Activated CD8-positive, alpha-beta memory T cell treated with anti-CD3 and anti-CD28 coated beads for 24 hours (primary cell): Measurements from ENCODE around the gene TEKT1.
A peak's percentile ranks its signal among the peaks of the same experiment; 100 is the strongest.
"Not testable (repeated sequence)": the region's sequence is repeated elsewhere in the genome, so short reads cannot be mapped to it uniquely, and the experiment has no call there.

Experiments
- DNase-seq: peaks from one replicate; pipeline ENCODE4 v3.0.0-alpha.2; 2020

Gene TEKT1

DNA sequence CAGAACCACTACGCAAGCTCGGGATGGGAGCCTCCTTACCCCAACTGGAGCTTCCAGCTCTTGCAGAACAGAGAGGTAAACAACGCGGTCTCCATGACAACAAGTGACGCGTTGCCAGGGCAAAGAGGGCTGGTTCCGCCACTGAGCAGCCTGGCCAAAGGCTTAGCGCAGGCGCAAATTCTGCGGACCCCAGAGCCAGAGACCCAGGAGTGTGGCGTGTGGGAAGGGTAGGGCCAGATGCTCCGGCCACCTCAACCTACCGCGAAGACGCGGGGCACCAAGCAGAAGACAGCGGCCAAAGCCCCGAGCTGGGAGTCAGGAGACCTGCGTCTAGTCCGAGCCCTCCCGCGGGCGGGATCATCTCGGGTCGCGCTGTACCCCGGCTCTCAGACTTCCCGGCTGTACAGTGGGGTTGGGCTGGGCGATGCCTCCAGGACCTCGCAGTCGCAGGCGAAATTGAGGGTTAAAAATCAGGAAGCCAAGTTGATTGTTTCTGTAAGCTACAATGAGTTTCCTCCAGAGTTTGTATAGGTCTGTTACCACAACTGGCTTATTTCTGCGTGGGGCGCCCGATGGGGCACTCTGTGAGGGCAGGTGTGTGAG, at the start of gene TEKT1:
TSS of gene TEKT1 (minus strand) at position 69 of the 603 bp plus-strand sequence. CDS start 1,353 bp downstream, outside the sequence.
- peak; percentile 77 for DNase-seq

DNA sequence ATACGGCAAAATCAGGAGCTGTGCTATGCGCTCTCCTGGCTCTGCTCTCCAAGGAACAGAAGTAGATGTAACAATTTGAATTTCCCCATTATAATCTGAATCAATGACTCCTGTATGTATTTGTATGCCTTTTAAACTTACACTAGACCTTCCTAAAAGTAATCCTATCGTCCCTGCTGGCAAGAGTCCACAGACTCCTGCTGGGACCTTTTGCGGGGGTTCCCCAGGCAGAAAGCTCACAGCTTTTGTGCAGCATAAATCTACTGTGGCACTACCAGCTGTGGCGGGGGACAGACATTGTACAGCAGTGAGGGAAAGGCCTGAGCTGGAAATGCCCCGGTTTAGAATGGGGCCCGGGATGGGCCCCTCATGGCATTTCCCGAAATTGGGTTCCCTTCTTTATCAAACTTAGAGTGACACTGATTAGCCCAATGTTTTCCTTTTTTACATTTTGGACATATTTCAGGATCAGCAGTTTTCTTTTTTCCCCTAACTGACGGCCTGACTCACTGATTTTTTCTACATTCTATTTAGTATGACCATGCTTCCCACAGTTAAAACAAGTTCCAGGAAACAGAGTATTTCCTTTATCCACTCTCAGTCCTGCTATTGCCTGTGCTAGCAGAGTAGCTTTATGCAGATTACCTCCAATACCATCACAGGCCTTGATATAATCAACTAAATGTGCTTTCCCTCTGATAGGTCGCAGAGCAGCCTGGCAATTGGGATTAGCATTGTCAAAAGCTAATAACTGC, 47.9 kb upstream of the TEKT1 start:
- DNase-seq, result not testable (repeated sequence)

DNA sequence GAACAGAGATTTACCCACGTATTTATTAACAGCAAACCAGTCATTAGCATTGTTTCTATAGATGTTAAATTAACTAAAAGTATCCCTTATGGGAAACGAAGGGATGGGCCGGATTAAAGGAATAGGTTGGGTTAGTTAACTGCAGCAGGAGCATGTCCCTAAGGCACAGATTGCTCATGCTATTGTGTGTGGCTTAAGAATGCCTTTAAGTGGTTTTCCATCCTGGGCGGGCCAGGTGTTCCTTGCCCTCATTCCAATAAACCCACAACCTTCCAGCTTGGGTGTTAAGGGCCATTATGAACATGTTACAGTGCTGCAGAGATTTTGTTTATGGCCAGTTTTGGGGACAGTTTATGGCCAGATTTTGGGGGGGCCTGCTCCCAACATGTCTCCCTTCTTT, 43.7 kb upstream of the TEKT1 start:
- DNase-seq, result not testable (repeated sequence)

DNA sequence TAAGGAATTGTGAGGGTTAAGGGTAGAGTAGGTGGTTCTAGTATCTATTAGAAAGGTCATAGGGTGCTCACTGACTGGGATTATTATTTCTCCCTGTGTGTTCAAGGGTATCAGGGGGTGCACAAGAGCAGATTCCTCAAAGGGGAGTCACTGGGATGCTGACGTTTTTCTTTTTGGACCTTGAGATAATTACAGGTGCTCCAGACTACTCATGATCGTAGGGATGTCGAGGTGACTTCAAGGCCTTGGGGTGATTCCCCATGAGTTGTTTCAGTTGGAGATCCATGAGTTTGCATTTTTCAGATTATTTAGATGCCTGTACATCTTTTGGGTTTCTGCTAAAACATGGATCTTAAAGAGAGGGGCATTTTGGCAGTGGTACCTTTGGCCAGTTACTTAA, 41.4 kb upstream of the TEKT1 start:
- no peak for DNase-seq

DNA sequence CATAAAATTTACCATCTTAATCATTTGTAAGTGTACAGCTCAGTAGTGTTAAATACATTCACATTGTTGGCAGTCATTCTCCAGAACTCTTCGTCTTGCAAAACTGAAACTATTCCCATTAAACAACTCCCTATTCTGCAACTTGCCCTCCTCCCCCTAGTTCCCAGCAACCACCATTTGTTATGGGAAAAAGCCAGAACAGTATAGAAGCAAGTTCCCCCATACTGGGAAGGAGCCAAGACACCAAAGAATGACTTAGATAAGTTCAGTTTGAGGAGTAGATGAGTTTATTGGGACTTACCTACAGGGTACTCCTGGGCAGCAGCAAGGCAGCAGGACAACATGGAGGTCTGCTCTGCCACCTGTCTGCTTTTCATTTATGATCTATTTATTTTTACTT, 39.3 kb upstream of the TEKT1 start:
- no peak for DNase-seq

DNA sequence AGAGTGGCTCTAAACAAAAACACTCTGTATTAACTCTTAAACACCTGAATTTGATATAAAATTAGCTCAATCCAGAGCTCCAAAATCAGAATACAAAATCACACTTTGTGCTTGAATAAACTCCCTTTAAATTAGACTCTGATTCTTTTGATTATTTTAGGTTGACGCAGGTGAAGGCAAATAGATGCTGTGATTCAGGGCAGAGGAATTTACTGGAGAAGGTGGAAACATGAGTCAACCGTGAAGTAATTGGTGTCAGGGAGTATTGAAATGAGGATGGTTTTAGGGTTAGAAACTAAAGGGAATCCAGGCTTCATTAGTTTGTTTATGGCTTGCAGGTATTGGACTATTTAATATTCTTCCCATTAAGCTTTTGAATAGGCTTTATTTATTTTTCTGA, 37.1 kb upstream of the TEKT1 start:
- DNase-seq, result no peak

DNA sequence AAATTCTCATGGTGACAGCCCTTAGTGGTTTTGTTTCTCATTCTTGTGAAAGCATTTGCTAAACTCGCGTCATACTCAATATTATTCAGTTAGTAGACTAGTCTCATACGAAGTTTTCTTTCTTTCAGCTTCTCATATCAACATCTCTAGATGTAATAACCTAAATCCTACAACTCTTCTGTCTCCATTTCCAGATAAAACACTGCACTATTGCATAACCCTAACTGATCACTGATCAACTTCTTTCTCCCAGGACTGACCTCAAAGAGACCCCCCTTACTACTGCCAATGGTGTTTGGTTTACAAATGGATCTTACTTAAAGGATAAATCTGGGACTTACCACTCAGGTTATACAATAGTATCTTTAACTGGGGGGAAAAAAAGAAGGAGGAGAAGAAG, 36.3 kb upstream of the TEKT1 start:
- no peak for DNase-seq

DNA sequence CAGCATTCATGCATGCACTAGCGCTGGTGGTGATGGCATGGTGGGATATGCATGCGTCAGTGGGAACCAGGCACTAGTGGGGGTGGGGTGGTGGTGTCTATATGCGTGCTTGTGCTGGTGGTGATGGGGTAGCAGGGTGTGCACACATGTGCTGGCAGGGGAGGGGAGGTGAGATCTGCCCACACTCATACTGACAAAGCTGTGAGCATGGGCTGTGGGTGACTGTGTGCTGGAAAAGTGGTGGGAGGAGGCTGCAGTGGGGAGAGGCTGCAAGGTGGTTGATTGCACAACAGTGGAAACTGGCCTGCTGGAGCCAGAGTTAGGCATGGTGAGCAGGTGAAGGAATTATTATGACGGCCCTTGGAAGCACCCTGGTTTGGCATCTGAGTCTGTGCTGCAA, 31.3 kb upstream of the TEKT1 start:
- no peak for DNase-seq

DNA sequence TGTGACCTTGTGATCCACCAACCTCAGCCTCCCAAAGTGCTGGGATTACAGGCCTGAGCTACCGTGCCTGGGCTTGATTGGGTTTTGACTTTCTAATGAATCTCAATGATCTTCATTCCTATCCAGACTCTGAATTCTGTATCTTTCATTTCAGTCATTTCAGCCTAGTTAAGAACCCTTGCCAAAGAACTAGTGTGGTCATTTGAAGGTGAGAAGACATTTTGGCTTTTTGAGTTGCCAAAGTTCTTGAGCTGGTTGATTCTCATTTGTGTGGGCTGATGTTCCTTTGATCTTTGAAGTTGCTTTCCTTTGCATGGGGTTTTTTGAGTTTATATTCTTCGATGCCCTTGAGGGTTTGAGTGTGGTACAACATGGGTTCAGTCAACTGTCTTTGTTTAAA, 30.6 kb upstream of the TEKT1 start:
- DNase-seq, result no peak

DNA sequence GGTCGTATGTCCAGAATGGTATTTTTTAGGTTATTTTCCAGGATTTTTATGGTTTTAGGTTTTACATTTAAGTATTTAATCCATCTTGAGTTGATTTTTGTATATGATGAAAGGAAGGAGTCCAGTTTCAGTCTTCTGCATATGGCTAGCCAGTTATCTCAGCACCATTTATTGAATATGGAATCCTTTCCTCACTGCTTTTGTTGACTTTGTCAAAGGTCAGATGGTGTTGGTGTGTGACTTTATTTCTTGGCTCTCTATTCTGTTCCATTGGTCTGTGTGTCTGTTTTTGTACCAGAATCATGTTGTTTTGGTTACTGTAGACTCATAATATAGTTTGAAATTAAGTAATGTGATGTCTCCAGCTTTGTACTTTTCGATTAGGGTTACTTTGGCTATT, 26.4 kb upstream of the TEKT1 start:
- no peak for DNase-seq

DNA sequence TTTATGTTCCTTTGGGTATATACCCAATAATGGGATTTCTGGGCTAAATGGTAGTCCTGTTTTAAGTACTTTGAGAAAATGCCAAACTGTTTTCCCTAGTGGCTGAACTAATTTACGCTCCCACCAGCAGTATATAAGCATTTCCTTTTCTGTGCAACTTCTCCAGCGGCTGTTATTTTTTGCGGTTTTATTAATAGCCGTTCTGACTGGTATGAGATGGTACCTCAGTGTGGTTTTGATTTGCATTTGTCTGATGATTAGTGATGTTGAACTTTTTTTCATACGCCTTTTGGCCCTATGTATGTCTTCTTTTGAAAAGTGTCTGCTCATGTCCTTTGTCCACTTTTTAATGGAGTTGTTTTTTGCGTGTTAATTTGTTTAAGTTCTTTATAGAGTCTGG, 25.8 kb upstream of the TEKT1 start:
- DNase-seq, result no peak

DNA sequence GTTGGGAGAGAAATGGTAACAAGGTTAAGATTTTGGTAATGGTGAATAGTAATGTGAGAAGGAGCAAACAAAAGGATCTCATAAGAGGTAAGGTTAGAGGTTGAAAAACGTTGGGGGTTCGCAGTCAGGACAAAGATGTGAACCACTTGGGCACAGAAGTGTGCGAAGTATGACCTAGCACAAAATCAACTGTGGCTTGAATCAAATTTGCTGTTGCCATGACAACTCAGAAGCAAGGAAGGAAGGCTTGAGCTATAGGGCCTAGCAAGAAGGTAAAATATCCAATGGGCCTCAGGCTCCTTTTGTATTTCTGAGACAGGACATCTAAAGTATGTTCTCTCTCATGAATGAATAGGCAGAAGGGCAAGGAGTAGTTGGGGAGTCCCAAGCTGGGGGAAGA, 24.5 kb upstream of the TEKT1 start:
- DNase-seq, result no peak

DNA sequence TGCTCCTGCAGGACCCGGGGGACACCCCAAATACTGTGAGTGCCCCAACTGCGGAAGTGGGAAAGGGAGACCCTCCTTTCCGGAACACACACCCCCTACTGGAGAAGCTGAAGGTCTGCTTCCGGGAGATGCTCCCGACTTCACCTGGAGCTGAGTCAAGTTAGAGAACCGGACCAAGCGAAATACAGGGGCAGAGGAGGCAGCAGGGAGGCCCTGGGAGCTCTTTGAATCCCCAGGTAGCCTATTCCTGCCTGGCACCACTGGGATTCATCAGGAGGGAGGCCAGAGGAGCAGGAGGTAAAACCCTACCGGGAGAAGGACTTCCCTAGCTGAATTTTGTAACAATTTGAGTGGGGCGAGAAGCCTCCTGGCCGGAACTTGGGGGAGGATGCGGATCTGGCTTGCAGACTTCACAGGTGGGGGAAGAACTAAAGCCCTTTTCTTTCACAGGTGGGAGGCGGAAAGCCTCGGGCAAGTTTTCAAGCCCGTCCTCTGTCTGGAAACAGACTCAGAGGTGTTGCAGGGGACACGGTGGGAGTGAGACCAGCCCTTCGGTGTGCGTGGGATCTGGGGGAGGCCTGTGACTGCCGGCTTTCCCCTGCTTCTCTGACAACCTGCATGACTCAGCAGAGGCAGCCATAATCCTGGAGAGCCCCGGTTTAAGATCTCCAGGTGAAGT, 22.4 kb upstream of the TEKT1 start:
- peak; percentile 67 for DNase-seq

DNA sequence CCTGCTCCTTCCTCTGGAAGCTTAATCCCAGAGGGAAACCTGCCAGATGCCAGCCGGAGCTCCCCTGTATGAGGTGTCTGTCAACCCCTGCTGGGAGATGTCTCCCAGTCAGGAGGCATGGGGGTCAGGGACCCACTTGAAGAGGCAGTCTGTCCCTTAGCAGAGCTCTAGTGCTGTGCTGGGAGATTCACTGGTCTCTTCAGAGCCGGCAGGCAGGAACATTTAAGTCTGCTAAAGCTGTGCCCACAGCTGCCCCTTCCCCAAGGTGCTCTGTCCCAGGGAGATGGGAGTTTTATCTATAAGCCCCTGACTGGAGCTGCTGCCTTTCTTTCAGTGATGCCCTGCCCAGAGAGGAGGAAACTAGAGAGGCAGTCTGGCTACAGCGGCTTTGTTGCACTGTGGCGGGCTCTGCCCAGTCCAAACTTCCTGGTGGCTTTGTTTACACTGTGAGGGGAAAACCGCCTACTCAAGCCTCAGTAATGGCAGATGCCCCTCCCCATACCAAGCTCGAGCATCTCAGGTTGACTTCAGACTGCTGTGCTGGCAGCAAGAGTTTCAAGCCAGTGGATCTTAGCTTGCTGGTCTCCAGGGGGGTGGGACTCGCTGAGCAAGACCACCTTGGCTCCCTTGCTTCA, 17.1 kb upstream of the TEKT1 start:
- DNase-seq, result not testable (repeated sequence)

DNA sequence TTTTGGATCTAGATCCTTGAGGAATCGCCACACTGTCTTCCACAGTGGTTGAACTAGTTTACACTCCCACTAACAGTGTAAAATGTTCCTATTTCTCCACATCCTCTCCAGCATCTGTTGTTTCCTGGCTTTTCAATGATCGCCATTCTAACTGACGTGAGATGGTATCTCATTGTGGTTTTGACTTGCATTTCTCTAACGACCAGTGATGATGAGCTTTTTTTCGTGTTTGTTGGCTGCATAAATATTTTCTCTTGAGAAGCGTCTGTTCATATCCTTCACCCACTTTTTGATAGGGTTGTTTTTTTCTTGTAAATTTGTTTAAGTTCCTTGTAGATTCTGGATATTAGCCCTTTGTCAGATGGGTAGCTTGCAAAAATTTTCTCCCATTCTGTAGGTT, 14.6 kb upstream of the TEKT1 start:
- DNase-seq, result not testable (repeated sequence)

DNA sequence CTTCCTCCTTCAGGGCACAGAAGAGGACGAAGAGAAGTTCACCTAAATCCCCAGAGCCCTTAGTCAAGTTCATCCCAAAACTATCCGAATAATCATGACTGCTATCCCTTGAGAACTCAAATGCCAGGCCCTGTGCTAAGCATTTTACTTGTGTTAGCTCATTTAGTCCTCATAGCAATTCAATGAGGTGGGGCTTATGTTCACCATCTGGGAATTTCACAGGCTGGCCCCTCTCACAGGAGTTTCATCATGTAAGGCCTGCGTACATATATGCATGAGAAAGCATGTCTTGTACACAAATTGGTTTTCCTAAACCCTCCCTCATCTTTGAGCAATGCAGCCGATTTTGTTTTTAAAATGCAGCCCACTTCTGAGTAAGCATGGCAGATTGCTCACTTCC, 12.9 kb upstream of the TEKT1 start:
- not testable (repeated sequence) for DNase-seq

DNA sequence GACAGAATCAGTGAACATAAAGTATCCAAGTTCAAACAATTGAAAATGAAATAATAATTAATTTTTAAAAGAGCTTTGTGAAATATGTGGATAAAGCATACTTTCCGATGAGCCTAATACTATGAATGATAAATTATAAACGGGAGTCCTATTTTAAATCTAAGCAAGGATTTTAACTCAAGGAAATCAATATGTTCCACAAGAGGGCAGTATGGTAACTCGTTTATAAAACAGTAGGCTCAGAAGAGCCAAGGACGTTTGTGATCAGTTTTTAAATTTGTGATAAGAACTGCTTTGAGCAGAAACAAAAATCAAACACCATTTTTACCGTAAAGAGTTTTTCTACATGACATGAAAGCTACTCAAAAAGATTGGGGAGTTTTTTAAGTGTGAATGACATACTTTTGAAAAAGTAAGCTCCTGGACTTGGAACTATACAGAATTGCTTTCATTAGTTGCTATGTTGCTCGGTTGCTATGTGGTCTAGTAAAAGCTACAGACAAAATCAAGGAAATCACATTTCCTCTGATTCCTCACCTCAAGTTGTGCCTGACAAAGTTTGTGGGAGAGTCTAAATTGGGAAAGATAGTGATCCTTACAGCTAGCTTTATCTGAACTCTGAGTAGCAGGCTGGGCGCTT, 11.8 kb upstream of the TEKT1 start:
- no peak for DNase-seq

DNA sequence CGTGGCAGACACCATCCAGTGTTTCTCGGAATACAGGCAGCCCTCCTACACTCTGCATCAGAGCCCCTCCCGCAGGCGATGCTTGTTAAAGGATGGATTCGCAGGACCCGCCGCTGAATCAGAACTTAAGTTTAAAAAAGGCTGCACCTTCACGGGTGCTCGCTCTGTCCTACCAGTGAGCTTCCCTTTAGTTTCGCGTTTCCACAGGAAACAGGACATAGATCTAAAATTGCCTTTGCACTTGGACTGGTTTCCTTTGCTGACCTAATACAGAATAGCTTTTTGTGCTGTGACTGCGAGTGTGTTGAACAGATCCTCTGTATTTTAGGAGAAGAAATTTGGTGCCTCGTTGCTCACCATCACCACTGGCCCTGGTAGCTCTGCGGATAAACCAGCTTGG, 10.2 kb upstream of the TEKT1 start:
- not testable (repeated sequence) for DNase-seq

DNA sequence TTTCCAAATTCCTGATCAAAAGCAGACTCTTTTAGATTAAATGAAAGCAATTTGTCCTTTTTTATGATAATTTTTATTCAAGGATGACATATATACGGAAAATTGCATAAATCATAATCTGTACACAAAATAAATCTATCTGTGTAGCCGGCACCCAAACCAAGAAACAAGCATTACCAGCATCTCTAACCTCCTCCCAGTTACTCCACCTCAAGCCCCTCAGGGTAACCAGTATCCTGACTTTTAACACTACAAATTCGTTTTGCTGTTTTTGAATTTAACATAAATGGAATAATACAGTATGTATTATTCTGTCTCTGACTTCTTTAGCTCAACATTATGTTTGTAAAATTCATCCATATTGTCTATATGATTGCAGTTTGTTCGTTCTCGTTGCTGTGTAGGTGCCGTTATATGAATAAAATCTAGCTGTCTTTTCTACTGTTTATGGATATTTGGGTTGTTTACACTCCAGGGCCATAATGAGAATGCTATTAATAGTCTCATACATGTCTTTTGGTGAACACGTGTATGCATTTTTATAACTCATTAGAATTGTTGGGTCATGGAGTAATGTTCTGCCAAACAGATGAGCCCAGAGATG, 1.0 kb downstream of the TEKT1 start:
- no peak for DNase-seq

DNA sequence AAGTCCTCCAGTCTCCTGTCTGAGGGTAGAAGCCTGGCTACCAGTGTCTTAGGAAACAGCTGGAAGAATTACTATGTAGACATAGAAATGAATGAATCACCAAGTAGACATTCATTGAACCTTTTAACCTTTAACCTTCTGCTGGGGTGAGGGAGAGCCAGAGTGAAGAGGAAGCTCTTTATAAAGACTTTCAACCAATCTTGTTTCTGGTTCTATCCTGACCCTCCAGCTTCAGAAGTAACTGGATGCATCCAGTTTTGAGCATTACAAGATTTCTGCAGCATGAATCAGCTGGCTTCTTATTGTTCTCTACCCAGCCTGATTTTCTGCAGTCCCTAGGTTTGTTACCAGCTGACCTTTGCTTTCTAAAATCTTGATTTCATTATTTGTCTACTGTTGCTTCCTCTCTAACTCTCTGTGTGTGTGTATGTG, 8.5 kb downstream of the TEKT1 start:
- DNase-seq, result no peak

DNA sequence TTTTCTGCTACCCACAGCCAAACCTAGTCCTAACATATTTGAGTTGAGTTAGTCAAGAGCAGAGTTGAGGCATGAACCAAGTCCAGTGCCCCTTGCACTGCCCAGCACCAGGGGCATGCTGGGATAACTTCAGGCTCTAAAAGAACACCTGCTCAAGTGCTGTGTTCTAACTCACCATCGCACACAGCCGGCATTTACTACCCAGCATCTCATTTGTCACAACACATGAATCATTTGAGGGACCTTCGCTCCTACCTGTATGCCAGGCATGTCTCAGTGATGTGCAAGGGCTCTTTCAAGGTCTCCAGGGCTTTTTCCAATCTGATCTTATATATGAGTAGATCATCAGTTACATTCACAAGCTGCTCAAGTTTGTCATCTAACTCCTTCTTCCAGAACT, 12.6 kb downstream of the TEKT1 start:
- DNase-seq, result no peak

DNA sequence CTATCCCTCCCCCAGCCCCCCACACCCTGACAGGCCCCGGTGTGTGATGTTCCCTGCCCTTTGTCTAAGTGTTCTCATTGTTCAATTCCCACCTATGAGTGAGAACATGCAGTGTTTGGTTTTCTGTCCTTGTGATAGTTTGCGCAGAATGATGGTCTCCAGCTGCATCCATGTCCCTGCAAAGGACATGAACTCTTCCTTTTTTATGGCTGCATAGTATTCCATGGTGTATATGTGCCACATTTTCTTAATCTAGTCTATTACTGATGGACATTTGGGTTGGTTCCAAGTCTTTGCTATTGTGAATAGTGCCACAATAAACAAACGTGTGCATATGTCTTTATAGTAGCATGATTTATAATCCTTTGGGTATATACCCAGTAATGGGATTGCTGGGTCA, 15.2 kb downstream of the TEKT1 start:
- not testable (repeated sequence) for DNase-seq

DNA sequence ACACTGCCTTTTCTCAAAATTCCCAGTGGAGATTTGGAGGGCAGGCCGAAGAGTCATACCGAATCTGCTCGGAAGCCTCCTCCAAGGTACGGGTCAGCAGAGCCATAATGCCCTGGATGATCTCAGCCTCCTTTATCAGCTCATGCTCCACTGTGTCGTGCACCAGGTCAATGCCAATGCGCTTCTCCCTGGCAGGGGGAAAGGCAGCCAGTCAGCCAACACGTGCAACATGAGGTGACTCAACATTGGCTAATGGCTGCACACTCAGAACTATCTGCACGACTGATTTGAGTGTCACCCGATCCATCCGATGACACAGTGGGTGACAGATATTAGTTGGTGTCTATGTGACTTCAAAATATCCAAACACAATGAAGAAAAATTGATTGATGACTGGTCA, 15.8 kb downstream of the TEKT1 start:
- DNase-seq, result no peak
